Suprapubic skin (tissue), 4 donors: Measurements from ENCODE around the gene PDE2A. TPM values are rescaled to one million over a fixed set of nuclear protein-coding genes. Genes with fewer than 3 reads are reported as not detected.

ENCODE experiments used
- DNase-seq, 2 donors: peaks; one replicate each; pipeline ENCODE4 v3.0.0-alpha.2; 2019; ENCODE audit warnings: low spot score in 2 of 2
- H3K27ac ChIP-seq: fragments of 200-600 bp; sonication (generic); one replicate; pipeline ENCODE4 v1.5.1; 2019
- H3K27me3 ChIP-seq: fragments of 200-600 bp; sonication (generic); one replicate; pipeline ENCODE4 v1.5.1; 2019
- H3K36me3 ChIP-seq: fragments of 200-600 bp; sonication (generic); one replicate; pipeline ENCODE4 v1.5.1; 2019
- H3K4me1 ChIP-seq: fragments of 200-600 bp; sonication (generic); one replicate; pipeline ENCODE4 v1.5.1; 2019
- H3K4me3 ChIP-seq: fragments of 200-600 bp; sonication (generic); one replicate; pipeline ENCODE4 v1.5.1; 2019; ENCODE audit warnings: mild to moderate bottlenecking
- H3K9me3 ChIP-seq: fragments of 200-600 bp; sonication (generic); one replicate; pipeline ENCODE4 v1.5.1; 2019
- EP300 ChIP-seq: sonication (generic); formaldehyde crosslinking; IDR thresholded peaks from one replicate; pipeline ENCODE4 v1.6.1; 2017; ENCODE audit warnings: antibody characterized with exemption
- POLR2A ChIP-seq, 2 donors: fragments of 450-650 bp; IDR thresholded peaks; one replicate each; pipeline ENCODE4 v1.6.1; 2017; ENCODE audit warnings: antibody characterized with exemption in 2 of 2, mild to moderate bottlenecking in 2 of 2, moderate library complexity in 2 of 2
- POLR2AphosphoS5 ChIP-seq, 3 donors: sonication (generic); formaldehyde crosslinking; IDR thresholded peaks; one replicate each; pipeline ENCODE4 v1.6.1; 2017; ENCODE audit warnings: antibody characterized with exemption in 3 of 3
- WGBS: methylation state at CpG from one replicate; pipeline ENCODE4 v1.1.5; 2018; 5-methylcytosine and 5-hydroxymethylcytosine counted together
- total RNA-seq, 4 donors: library from RNA; depleted of rRNA; stranded (reverse); fragments of >200 nt; gene quantifications; one replicate each; pipeline ENCODE4 v1.1.0, GENCODE V29; 2016
- TF ChIP-seq, protein P1 (sequence below), 2 donors: fragments of 200-600 bp in 1 of 2; fragments of 450-650 bp in 1 of 2; sonication (generic) in 1 of 2; IDR thresholded peaks; one replicate each; pipeline ENCODE4 v1.5.1; 2016 to 2019; ENCODE audit warnings: antibody characterized with exemption in 2 of 2, mild to moderate bottlenecking in 1 of 2, moderate library complexity in 1 of 2

Gene PDE2A
- 10 to 100 TPM in 3 of 4 donors, 1 to 10 TPM in 1; 5.4 to 49.9 (median 31.2) TPM for total RNA-seq

DNA sequence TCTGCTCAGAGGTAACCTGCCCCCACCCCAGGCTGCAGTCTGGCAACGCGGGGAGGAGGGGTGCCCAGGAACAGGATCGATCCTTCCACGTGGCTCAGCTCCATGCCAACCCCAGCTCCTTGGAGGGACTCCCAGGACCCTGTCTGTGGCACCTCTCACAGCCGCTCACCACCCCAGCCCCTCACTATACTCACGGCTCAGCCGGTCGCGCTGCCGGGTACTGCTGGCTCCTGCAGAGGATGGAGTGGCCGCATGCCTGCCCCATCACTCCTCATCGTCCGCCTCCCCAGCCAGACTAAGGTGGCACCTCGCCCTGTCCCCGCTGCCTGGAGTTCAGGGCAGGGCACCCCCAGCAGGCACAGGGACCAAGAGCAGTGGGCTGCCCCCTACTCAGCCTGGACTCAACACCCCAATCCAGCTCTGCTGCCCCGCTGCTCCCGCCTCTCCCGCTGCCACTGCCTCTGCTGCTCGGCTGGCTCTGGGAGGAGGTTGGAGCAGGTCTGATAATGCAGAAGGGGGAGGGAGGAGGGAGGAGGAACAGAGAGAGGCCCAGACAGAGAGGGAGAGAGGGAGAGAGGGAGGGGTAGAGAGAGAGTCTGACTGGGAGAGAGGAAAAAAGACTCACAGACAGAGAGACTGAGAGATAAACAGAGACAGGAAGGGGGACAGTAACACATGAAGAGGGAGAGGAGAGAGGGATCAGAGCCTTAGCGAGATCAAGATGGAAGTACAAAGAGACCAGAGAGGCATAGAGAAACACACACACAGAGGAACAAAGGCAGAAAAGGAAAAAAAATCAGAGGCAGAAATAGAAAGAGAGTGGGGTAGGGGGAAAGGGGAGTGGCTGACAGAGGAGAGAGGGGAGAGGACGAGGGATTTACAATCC lies at the start of gene PDE2A:
TSS of gene PDE2A (minus strand) at position 480 of the 886 bp plus-strand sequence. CDS start at position 265, 215 bp downstream.
- Histone ChIP-seq H3K36me3 (no peaks in the 10 kb centered on the region), H3K4me1 (peaks cover 7% of the 10 kb centered on the region), H3K27ac (no peak within 1 kb of the TSS), H3K4me3 (no peak within 1 kb of the TSS), H3K27me3 (peaks cover 80% of the 10 kb centered on the region), H3K9me3 (no peaks in the 10 kb centered on the region)
- TF ChIP-seq POLR2A (IDR thresholded peaks at IDR 0.05): no peak
- no peak for TF ChIP-seq EP300
- TF ChIP-seq, protein P1, sequence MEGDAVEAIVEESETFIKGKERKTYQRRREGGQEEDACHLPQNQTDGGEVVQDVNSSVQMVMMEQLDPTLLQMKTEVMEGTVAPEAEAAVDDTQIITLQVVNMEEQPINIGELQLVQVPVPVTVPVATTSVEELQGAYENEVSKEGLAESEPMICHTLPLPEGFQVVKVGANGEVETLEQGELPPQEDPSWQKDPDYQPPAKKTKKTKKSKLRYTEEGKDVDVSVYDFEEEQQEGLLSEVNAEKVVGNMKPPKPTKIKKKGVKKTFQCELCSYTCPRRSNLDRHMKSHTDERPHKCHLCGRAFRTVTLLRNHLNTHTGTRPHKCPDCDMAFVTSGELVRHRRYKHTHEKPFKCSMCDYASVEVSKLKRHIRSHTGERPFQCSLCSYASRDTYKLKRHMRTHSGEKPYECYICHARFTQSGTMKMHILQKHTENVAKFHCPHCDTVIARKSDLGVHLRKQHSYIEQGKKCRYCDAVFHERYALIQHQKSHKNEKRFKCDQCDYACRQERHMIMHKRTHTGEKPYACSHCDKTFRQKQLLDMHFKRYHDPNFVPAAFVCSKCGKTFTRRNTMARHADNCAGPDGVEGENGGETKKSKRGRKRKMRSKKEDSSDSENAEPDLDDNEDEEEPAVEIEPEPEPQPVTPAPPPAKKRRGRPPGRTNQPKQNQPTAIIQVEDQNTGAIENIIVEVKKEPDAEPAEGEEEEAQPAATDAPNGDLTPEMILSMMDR (IDR thresholded peaks at IDR 0.05): no peak
- no peak for TF ChIP-seq POLR2AphosphoS5 (IDR thresholded peaks at IDR 0.05)
- WGBS: 10% methylated on average over 17 of the region's 21 CpGs
- DNase-seq: no peak

GRCh38 chr11:72723508-72723907 lies 49.3 kb upstream of the PDE2A start:
- Histone ChIP-seq H3K4me3 (no peak overlapping the region), H3K9me3 (no peaks in the 10 kb centered on the region), H3K27ac (peak overlapping the region; percentile 85), H3K36me3 (no peaks in the 10 kb centered on the region), H3K27me3 (no peaks in the 10 kb centered on the region), H3K4me1 (peaks cover 66% of the 10 kb centered on the region)
- no peak for DNase-seq
- TF ChIP-seq, protein P1 (IDR thresholded peaks at IDR 0.05): no peak
- no peak for TF ChIP-seq EP300
- no peak for TF ChIP-seq POLR2AphosphoS5 (IDR thresholded peaks at IDR 0.05)
- TF ChIP-seq POLR2A (IDR thresholded peaks at IDR 0.05): no peak
- 72% methylated on average over 8 of the region's 9 CpGs for WGBS

GRCh38 chr11:72722050-72722748 lies 48.0 kb upstream of the PDE2A start:
- WGBS: 0% methylated on average over 10 of the region's 10 CpGs
- H3K27ac ChIP-seq: peak overlapping the region; percentile 85
- H3K27me3 ChIP-seq: no peaks in the 10 kb centered on the region
- peak; percentile 91 to 93 for DNase-seq
- H3K9me3 ChIP-seq: no peaks in the 10 kb centered on the region
- TF ChIP-seq EP300 (no peak), POLR2AphosphoS5 (IDR thresholded peaks at IDR 0.05) (peak in 1 of 3 donors; percentile 15), POLR2A (IDR thresholded peaks at IDR 0.05) (no peak)
- TF ChIP-seq, protein P1 (IDR thresholded peaks at IDR 0.05): no peak
- peaks cover 75% of the 10 kb centered on the region for H3K4me1 ChIP-seq
- H3K36me3 ChIP-seq: no peaks in the 10 kb centered on the region
- H3K4me3 ChIP-seq: peak overlapping the region; percentile 55

- 0% methylated on average over 13 of the region's 13 CpGs for WGBS
- DNase-seq: peak in 1 of 2 donors; percentile 86
- peak overlapping the region; percentile 55 for H3K4me3 ChIP-seq
- H3K27me3 ChIP-seq: no peaks in the 10 kb centered on the region
- H3K9me3 ChIP-seq: no peaks in the 10 kb centered on the region
- peaks cover 78% of the 10 kb centered on the region for H3K4me1 ChIP-seq
- no peak for TF ChIP-seq POLR2AphosphoS5 (IDR thresholded peaks at IDR 0.05)
- TF ChIP-seq EP300: no peak
- TF ChIP-seq, protein P1 (IDR thresholded peaks at IDR 0.05): no peak
- TF ChIP-seq POLR2A (IDR thresholded peaks at IDR 0.05): no peak
- H3K27ac ChIP-seq: peak overlapping the region; percentile 85
- H3K36me3 ChIP-seq: no peaks in the 10 kb centered on the region
These were observed 47.4 kb upstream of the PDE2A start for GRCh38 chr11:72721689-72722049.

DNA sequence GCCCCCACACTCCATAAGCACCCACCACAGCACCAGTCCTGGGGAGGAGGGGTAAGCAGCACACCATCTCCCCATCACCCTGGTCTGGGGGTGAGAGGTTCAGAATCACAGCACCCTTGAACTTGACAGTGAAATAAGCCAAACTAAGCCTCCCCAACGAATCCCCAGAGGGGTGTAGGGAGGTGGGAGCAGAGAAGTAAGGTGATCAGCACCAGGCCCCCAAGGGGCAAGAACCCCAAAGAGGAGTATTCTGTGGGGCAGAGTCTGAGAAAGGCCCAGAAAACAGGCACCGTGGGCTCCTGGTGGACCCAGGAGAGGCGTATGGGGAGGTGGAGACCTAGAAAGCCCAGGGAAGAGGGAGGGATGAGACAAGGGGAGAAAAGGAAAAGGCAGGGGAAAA lies 47.1 kb upstream of the PDE2A start:
- H3K4me1 ChIP-seq: peaks cover 81% of the 10 kb centered on the region
- TF ChIP-seq, protein P1 (IDR thresholded peaks at IDR 0.05): no peak
- TF ChIP-seq POLR2AphosphoS5 (IDR thresholded peaks at IDR 0.05) (no peak), EP300 (no peak), POLR2A (IDR thresholded peaks at IDR 0.05) (no peak)
- peak overlapping the region; percentile 85 for H3K27ac ChIP-seq
- peak overlapping the region; percentile 55 for H3K4me3 ChIP-seq
- H3K9me3 ChIP-seq: no peaks in the 10 kb centered on the region
- H3K27me3 ChIP-seq: no peaks in the 10 kb centered on the region
- 10% methylated on average over 3 of the region's 3 CpGs for WGBS
- H3K36me3 ChIP-seq: no peaks in the 10 kb centered on the region
- no peak for DNase-seq
